HEK293T (cell line): ENCODE data around the gene MINDY1.

Source experiments
- BHLHE40 ChIP-seq: fragments of 450-650 bp; IDR thresholded peaks from 2 replicates; pipeline ENCODE4 v1.6.1; 2016; ENCODE audit warnings: mild to moderate bottlenecking, moderate library complexity, borderline replicate concordance
- CTBP1 ChIP-seq: fragments of 450-650 bp; IDR thresholded peaks from 2 replicates; pipeline ENCODE4 v1.6.1; 2016; ENCODE audit warnings: borderline replicate concordance
- ELF4 ChIP-seq: fragments of 450-650 bp; IDR thresholded peaks from 2 replicates; pipeline ENCODE4 v1.6.1; 2017; ENCODE audit warnings: antibody characterized with exemption
- FOXA1 ChIP-seq: fragments of 450-650 bp; IDR thresholded peaks from 2 replicates; pipeline ENCODE4 v1.6.1; 2016; ENCODE audit warnings: mild to moderate bottlenecking
- FOXK2 ChIP-seq: fragments of 450-650 bp; IDR thresholded peaks from 2 replicates; pipeline ENCODE4 v1.6.1; 2016; ENCODE audit warnings: mild to moderate bottlenecking
- FOXM1 ChIP-seq: fragments of 450-650 bp; IDR thresholded peaks from 2 replicates; pipeline ENCODE4 v1.6.1; 2017; ENCODE audit warnings: mild to moderate bottlenecking, borderline replicate concordance
- LEF1 ChIP-seq: fragments of 450-650 bp; IDR thresholded peaks from 2 replicates; pipeline ENCODE4 v1.6.1; 2017; ENCODE audit warnings: mild to moderate bottlenecking, borderline replicate concordance
- SP1 ChIP-seq: fragments of 450-650 bp; IDR thresholded peaks from 2 replicates; pipeline ENCODE4 v1.6.1; 2017
- SUZ12 ChIP-seq: fragments of 450-650 bp; IDR thresholded peaks from 2 replicates; pipeline ENCODE4 v1.6.1; 2016; ENCODE audit warnings: mild to moderate bottlenecking
- TARDBP ChIP-seq: fragments of 450-650 bp; IDR thresholded peaks from 2 replicates; pipeline ENCODE4 v1.6.1; 2016
- ZNF384 ChIP-seq: fragments of 450-650 bp; IDR thresholded peaks from 2 replicates; pipeline ENCODE4 v1.6.1; 2016

GRCh38 chr1:150985179-150985825, 21.4 kb downstream of the MINDY1 start:
- TF ChIP-seq BHLHE40 (no peak), ZNF384 (no peak), SP1 (no peak), SUZ12 (no peak), FOXM1 (no peak), FOXA1 (no peak), FOXK2 (no peak), LEF1 (no peak), TARDBP (no peak), ELF4 (no peak), CTBP1 (no peak)
